NCI-H1930 (cell line): Measurements from ENCODE around the gene RALGAPA2.

Experiments
- DNase-seq, 2 experiments: peaks; one replicate each; lab custom pipeline; 2025; lab: John Stamatoyannopoulos, UW

Gene RALGAPA2

DNA sequence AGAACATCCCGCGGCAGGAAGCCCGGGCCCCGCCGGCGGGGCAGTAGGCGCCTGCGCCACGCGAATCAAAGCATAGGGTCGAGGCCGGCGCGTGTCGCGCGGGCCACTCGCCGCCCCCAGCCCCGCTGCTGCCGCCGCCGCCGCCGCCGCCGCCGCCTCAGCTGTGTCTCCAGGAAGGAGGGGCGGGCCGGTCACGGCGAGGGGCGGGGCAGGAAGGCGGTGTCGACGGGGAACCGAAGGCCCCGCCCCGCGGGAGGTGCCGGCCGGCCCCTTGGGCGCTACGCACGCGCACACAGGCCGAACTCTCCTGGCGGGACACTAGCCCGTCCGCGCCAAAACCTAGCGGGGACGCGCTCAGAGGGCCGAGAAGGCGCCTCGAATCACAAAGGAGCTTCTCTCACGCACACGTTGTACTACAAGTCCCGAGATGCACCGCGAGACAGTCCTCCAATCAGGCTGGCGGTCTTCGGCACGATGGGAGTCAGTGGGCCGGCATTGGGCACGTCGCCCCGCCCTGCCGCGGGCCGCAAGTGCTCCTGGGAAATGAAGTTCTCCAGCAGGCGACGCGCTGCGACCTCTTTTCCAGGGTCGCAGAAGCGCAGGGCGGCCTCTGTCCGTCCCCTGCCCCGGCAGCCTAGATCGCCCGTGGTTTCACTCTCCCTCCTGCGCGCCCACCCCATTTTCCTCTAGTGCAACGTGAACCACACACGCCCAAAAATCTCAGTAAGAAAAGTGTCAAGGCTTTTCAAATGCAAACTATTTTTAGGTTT lies at the start of gene RALGAPA2:
TSS of gene RALGAPA2 (minus strand) at position 171 of the 770 bp plus-strand sequence. CDS start at position 7, 164 bp downstream.
- DNase-seq: peak; percentile 100

DNA sequence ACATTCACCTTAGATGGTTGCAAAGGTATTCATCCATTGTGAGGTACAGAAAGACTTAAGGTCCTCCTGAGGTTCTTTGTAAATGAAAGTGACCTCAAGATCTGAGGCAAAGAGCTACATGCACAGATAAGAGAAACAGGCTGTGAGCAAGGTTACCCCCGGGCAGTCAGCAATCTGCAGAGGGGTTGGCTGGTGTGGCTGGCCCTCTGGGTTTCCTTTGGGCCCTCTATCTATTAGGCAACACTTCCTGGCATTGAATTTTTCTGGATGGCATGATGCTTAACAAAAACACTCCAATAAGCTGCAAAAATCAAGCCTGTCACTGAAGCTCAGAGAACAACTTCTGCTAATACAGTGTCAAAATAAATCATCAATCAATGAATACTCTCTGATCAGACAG lies 48.9 kb upstream of the RALGAPA2 start:
- DNase-seq: no peak

- DNase-seq: no peak
Measured at GRCh38 chr20:20759132-20759531, 46.7 kb upstream of the RALGAPA2 start.

- no peak for DNase-seq
Measured at GRCh38 chr20:20755674-20756319, 43.4 kb upstream of the RALGAPA2 start.

DNA sequence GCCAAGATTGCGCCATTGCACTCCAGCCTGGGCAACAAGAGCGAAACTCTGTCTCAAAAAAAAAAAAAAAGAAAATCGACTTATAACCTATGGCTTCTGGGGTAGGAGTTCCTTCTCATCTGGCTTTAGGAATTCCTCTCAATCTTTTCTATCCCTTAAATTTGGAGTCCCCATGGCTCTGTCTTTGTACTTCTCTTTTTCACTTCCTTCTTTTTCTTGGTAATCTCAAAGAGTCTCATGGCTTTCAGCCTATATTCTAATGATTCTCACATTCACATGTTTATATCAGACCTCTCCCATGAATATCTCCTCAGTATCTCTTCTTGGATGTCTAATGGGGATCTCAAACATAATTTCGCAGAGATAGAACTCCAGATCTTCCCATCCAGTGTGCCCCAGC lies 42.8 kb upstream of the RALGAPA2 start:
- no peak for DNase-seq

DNA sequence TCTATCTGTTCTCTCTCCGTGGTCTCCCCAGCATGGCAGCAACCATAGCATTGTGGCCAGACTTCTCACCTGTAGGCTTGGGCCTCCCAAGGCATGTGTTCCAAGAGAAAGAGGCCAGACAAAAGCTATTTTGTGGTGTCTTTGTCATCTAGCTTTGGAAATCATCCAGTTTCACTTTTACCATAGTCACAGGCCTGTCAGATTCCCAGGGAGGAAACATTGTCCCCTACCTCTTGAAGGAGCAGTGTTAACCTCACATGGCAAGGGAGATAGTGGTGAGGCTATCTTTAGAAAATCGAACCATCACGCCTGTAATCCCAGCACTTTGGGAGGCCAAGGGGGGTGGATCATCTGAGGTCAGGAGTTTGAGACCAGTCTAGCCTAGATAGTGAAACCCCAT lies 42.3 kb upstream of the RALGAPA2 start:
- DNase-seq: no peak

- DNase-seq: no peak
Measured at GRCh38 chr20:20752712-20753111, 40.3 kb upstream of the RALGAPA2 start.

DNA sequence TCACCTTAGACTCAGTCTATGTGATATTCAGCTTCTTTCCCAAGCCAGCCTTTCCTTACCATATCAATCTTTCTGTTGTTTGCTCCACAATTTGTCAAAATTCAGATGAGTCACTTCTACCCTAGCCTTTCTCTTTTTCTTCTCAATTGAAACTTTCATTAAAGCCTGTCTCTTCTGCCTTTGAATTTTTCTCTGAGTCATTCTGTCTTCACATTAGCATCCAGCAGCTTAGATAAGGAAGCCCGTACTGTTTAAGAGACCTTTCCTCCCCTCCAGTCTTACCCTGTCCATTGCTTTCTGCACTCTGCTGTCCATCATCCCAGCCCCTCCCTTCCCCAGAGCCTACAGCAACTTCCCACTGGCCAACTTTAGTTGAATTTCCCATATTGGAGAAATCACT lies 34.9 kb upstream of the RALGAPA2 start:
- no peak for DNase-seq

GRCh38 chr20:20744170-20744725 lies 31.8 kb upstream of the RALGAPA2 start:
- DNase-seq: no peak

DNA sequence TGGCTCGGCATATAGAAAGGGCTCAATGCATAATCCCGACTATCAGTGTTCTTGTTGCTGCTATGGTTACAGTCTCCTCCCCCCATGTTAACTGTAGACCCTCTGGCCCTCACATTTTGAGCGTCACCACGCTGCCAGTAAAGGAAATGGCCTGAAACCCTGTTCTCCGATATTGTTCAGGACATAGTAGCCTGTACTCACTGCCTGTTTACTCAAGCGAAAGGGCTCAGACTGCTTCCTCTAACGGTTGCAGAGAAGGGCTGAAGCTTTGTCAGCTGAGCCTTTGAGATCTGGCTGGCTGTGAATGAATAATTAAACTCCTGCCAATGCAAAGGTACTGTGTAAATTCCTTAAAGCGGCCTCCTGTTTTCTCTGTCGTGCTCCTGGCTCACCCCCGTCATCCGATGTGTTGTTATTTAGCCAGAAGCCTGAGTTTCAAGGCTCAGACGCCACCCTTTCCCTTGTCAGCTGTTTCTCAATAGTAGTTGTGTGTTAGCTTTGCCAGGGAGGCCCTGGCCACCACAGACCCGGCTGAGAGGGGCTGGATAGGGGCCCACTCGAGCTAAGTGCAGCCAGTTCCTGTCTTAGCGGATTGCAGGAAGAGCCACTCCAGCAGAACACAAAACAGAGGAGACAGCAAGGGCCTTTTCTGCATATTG lies 31.2 kb upstream of the RALGAPA2 start:
- no peak for DNase-seq

- DNase-seq: no peak
Measured at GRCh38 chr20:20741087-20742045, 28.9 kb upstream of the RALGAPA2 start.

GRCh38 chr20:20740541-20740940 lies 28.1 kb upstream of the RALGAPA2 start:
- no peak for DNase-seq

GRCh38 chr20:20737158-20737557 lies 24.7 kb upstream of the RALGAPA2 start:
- no peak for DNase-seq

DNA sequence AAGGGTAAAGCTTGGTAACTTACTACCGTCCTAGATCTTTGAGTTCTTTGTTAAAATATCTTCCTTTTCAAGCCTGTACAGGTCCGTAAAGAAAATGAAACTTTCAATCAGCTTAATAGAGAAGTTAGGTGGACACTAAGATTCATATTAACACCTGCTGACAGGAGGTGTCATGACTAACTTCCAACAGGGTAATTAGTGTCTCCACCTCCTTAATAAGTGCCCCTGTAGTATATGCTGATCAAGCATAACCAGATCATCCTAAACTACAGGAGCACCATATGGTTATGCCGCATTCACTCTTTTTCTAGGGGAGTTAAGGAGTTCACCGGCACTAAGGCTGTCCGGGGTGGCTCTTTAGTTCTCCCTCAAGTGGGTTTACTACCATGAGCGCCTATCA lies 23.9 kb upstream of the RALGAPA2 start:
- DNase-seq: no peak

DNA sequence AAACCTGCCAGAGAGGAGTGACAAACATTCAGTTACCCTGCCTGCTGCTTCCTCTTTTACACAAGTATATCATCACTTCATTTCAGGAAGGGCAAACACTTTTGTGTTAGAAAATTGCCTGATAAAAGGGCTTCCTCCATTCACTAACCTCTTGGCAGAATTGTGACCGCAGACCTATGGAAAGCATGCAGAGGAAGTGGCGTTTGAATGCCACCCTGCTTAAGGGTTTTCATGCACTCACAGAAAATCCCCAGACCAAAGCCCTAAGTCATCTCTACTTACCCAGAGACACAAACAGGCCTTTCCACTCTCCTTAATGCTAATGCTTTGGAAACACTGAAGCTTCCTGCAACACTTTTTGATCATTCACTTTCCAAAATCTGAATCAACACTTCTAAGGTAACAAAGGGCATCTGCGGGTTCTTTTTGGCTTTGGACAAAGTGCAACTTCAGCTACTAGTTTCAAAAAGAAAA lies 22.1 kb upstream of the RALGAPA2 start:
- no peak for DNase-seq

- DNase-seq: no peak
Measured at GRCh38 chr20:20733943-20734342, 21.5 kb upstream of the RALGAPA2 start.

- DNase-seq: no peak
Measured at GRCh38 chr20:20732641-20733040, 20.2 kb upstream of the RALGAPA2 start.

DNA sequence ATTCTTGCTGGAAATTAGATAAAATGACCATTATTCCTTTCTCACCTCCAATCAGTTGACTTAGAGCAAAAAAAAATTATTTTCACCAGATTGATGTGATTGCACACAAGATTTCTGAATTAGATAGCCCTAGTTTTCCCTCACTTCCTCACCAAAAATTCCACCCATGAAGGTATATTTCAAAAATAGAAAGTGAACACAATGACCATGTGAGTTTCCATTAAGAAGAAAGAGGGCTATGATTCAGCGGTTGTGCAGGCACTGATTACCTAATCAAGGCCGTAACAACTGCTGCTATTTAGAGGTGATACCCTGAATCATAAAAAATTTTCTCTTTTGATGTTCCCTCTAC lies 19.5 kb upstream of the RALGAPA2 start:
- no peak for DNase-seq

DNA sequence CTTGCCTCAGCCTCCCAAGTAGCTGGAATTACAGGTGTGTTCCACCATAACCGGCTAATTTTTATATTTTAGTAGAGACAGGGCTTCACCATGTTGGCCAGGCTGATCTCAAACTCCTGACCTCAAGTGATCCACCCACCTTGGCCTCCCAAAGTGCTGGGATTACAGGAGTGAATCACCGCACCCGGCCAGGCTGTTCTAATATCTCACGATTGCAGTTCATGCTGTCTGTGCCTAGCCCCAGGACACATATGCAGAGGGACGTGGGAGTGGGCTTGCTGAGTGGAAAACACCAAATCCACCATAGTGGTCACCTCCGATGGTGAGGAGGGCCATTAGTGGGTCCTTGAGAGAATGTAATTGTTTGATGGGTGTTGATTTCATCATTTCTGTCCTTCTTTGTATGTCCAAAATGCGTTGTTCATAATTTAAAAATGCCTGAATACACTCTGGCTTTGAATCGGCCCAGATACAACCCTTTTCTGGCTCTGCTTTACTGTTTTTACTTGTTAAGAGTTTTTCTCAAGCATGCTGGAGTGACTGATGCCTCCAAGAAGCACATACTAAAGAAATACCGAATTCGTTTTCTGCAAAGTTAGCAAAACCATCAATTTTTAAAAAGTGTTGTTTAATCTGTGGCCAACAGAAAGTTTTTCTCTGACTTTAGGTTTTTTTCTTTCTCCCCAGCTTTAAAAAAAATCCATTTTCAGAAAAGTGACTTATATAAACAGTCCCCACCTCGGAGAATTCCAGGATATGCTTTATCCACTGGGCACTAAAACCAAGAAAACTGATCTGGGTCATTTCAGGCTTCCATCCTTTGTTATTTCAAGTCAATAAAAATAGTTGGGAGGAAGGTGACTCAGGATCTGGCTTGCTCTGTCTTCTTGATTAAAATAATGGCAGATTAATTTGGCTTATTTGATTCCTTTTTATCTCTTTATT lies 18.8 kb upstream of the RALGAPA2 start:
- no peak for DNase-seq

GRCh38 chr20:20729563-20729962 lies 17.1 kb upstream of the RALGAPA2 start:
- DNase-seq: no peak
